Measurements from ENCODE around the gene ALK.

Gene ALK

DNA sequence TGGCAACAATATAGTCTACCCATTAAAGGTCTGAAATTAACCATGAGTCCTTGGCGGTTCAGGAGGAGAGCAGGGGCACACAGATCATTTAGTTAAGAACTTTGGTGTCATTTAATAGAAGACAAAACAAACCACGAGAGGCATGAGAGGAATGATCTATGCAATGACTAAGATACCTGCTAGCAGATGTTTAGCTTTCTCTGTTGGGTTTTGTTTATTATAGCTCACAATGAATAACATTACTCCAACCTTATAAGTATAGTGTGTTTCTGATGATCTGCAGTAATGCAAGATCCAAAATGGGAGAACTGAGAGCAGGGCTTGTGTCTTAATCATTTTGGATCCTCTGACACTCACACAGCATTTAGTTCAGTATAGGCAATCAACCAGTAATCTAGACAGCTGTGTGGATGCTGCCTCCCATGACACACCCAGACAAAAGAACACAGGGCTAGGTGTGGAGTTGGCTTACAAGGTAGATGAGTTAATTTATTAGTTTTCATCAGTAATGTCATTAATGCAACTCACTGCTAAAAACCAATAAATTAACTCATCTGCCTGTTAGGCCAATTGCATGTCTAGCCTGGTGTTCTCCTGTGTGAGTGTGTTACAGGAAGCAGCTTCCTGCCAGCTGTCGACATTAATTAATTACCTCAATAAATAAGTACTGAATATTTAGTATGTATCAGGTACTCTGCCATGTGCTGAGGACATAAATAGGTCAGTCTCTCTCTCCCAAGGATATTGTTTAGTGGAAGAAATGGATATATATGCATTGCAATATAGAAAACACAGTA, 713.8 kb downstream of the ALK start:
- no peak for DNase-seq

DNA sequence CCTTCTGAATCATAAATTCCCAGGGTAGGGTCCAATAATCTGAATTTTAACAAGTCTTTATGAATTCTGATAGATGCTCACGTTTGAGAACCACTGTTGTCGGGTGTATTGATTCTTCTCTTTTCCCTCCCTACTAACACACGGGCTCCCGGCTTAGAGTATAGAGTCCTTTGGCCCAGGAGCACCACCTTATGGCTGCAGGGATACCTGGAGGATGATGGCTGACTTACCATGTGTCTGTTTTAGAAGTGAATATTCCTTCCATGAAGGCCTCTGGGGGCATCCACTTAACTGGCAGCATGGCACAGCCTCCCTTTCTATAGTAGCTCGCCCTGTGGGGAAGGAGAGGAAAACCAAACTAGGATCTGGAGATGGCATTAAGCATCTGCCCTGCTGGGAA, 714.4 kb downstream of the ALK start:
- no peak for DNase-seq

DNA sequence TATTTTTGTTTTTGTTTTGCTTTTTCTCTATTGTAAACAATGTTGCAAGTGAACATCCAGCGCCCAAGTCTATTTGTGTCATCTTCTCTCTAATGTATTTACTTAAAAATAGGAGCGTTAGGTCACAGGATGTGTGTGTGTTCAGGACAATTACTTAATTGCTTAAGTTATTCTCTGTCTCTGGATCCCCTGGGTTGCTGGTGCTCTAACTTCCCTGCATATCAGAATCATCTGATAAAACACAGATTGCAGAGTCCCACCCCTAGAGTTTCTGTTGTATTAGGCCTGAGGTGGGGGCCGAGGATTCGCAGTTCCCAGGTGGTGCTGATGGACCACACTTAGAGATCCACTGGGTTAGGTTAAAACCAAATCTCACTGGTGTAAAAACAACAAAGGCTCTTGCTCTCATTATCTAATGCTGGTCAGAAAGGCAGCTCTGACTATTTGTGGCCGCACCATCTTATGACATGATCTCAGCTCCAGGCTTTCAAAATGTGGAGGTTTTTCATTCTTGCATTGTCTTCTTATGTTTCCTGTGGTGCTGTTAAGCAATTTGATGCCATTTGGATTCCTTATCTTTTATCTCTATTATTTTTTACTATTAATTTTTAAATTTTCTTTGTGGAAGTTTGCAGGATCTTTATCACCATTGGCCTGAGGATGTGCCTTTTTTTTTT, 718.4 kb downstream of the ALK start:
- no peak for DNase-seq

DNA sequence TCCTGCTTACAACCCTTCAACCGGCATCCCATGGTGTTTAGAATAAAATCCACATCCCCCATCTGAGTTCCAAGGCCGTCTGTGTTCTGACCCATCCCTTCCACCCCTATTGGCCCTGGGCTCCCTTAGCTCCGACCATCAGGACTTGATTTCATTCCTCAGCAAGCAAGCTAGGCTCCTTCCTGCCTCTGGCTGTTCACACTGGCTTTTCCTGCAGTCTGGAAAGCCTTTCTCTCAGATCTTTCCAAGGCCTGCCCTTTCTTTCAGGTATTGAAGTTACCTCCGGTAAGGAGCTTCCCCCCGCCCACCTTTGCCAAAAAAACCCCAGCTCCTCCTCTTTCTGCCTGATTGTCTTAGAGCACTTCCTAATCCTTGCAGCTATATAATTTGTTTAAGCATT, 719.4 kb downstream of the ALK start:
- no peak for DNase-seq

DNA sequence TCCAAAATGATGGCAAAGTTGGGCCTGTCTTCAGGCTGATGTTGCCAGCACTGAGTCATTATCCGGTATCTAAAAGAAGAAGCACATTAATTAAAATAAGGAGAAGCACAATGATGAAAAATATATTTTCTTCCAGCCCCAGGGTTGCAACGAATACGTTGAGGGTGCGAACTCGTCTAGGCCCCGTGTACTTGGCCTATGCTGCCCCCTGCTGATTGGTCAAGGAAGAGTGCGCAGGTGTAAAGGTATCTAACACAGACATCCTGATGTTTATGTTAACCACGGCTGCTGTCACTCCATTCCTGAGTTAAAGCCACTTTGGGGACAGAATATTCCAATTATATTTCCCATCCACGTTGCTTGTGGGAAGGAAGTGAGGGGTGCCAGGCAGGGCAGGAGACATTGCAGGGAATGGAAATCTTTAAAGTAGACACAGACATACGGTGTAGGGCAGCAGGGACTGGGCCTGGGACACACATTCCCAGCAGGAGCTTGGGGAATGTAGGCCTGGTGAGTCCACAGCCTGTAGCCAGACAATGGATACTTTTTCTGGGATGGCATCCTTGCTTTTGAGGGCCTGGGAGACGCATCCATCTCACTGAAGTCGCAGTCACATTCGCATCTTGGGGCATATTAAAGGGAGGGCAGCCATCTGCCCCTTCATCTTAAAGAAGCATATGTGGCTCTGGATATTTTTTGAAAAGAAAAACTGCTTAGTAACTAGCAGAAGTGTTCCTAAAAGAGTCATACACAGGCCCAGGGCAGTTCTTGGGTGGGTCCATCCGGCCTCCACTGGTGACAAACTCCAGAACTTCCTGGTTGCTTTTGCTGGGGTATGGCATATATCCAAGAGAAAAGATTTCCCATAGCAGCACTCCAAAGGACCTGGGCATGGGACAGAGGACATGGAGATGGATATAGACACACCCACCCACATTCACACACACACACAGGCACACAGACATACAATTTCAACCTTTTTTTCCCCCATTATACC, 724.3 kb downstream of the ALK start:
- no peak for DNase-seq

DNA sequence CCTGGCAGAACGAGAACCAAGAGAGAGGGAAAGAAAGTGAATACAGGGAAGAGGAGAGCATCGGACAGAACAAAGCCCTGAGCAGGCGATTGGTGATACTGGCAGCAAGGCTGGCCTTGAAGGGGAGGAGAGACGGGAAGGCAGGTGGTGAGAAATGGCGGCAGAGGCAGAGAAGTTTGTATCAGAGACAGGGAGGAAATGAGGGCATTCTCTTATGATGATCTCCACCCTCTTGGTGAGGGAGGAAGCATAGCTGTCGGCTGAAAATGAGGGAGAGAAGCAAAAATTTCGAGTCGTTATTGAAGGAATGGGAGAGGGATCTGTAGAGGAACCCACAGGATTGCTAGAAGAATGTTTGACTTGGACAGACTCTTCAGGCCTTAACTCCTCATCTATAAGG, 725.6 kb downstream of the ALK start:
- no peak for DNase-seq

DNA sequence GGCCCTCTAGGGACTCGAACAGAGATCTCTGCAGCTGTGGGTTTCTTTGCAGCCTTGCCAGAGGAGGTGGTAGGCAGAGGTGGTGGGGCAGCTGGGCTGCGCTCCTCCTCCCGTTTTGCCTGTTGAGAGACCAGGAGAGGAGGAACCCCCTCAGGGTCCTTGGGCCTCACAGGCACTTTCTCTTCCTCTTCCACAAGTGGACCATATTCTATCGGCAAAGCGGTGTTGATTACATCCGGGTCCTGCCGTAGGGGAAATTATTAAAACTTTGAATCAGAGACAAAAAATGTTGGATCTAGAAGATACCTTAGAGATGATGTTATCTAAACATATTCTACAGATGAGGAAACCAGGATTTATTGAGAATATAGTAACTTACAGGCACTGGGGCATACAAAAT, 727.7 kb downstream of the ALK start:
- no peak for DNase-seq

DNA sequence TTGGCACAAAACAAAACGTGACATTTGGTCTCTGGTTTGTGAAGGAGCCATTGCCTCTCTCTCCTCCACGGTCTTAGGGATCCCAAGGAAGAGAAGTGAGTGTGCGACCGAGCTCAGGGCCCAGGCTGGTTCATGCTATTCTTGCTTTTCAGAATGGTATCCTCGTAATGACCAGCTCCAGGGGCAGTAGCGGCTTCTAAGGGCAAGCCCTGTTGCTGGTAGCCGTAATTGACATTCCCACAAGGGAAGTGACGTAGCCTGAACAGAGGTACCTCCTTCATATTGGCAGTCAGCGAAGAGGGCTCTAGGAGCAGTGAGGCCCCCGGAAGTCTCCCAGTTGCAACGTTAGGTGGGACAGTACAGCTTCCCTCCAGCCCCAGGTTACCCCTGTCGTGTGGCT, 728.3 kb downstream of the ALK start:
- no peak for DNase-seq

DNA sequence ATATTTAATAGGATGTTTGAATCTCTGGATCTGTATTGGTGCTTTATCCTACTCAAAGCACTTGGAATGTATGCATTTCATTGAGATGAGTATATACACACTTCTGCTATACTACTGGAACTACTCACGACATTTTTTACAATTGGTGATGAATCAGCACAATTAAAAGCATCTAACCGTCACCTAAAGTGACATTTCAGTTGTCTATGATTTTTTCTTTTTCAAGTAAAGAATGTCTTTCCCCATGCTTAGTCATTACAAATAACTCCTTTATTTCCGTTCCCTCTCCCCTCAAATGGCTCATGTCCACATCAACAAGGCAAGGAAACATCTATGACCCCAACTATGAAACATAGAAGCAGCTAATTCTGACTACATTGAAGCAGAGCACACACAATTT, 728.9 kb downstream of the ALK start:
- DNase-seq = no peak

DNA sequence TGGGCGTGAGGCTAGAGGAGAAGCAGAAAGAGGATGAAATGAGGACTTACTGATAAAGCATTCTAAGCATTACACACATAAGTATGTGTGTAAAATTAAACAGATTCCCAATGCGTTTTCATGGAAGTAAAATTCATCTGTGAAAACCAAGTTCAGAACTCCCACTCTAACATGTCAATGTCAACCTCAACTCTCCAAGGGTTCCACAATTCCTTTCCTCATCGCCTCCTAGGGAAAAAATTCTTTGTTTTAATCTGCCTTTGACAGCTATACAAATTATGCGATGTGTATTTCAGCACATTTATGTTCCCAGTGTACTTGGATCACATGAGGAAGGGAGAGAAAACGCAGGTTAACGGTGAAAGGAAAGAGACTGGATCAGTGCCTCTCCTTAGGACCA, 729.6 kb downstream of the ALK start:
- DNase-seq = no peak

DNA sequence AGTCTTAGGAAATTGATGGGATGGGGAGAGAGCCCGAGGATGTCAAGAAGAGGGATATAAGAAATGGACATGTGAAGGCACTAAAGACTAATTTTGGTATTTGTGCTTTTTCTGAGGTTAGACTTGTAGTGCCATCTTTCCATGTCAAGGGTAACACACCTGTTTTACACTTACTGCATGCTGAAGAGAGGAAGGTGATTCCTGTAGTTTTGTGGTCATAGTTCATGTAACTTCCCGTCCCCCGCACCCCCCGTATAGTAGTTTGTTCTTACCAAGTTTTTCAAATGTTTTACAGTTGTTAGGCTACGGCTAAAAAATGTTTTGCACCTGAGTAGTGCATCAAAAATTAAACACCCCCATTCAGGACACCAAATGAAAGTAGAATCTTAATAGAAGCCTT, 732.3 kb downstream of the ALK start:
- DNase-seq = no peak

DNA sequence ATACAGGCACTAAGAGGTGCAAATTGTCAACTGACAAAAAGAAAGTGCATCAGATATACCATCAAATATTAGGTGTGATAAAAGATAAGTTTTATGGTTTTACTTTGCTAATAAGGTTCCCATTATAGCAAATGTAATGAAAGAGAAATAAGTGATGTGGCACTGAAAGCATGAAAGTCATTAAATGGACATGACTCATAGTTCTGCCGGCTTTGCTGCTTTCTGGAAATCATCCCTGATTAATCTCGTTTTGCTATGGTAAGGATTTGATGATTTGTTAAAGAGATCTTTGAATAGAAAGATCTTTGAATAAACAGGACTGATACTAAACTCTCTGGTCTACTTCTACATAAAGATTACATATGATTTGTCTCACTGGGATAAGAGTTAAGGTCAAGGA, 733.5 kb downstream of the ALK start:
- no peak for DNase-seq

DNA sequence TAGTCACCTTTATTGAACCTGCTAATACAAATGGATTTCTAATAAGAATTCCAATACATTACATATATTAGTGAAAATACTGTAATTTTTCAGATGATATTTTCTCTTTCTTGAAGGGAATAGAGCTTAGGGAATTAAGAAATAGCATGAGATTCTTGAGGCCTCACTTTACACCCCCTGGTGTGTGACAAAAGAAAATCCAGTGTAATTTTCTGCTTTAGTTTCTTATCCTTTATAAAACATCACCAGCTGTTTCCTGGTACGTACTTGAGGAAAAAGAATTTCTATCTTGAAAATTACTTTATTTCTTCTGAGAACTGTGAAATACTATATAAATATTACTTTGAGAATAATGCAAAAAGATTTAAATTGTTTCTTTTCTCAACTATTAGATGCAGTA, 734.6 kb downstream of the ALK start:
- DNase-seq = no peak

DNA sequence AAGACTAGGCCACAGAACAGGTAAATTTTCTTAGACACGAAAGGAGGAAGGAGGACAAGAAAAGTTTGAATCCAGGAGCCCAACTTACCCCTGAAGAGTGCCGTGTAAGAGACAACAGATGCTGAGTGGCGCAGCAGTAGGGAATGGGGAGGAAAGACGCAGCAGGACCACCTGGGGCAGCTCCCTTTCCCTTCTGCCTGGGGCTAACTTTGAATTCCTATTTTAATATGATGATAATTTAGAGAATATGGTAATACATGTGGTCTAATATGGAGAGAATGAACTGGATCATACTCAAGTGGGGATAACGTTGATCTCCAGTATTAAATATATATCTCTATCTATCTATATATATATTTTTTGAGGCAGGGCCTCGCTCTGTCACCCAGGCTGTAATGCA, 736.9 kb downstream of the ALK start:
- no peak for DNase-seq

DNA sequence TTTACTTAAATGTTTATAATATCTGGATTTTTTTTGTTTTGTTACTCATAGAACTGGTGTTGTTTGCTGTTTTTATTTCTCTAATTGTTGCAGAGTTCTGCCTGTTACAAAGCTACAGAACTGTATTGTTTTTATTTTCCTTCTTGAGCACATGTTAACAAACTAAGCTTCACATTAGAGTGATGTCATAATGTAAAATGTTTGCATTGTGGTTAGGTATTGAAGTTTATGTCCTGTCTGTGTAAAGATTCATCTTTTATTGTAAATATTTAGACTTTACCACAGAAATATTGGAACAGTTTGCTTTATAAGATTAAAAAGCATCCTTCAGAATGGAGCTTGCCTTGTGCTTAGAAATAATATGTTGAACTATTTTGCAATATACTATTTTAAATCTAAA, 738.5 kb downstream of the ALK start:
- DNase-seq = no peak

DNA sequence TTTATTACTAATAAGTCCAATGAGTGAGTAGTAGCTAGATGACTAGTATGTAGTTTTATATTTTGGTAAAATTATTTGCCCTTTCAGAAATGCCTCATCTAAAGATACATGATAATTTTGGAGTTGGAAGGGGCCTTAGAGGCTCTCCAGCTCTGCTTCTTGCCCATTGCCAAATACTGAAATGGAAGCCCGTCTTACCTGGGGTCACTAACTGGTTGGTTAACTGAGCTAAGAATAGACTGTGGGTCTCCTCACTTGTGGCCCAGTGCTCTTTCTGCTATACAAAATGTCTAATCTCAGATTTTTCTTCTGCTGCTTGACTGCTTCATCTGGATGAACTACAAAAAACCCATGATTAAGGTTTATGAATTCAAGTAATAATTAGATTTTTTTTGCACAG, 739.1 kb downstream of the ALK start:
- DNase-seq = no peak

DNA sequence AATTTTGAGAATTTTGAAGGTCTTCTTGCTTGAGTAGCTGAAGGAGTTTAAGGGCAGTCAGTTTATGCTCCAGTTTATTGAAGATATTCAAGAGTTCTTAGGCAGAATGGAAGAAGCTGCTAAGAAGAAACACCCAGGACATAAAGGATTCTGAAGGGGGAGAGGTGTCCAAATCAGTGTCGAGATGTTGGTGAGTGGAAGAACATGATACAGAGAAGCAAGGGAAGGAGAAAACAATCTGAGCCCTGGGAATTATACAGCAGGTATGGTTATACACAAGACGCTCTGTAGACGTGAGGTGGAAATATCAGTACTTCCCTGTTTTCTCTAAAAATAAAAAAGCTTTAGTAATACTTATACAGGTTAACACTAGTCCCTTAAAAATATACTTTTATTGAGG, 746.0 kb downstream of the ALK start:
- no peak for DNase-seq

DNA sequence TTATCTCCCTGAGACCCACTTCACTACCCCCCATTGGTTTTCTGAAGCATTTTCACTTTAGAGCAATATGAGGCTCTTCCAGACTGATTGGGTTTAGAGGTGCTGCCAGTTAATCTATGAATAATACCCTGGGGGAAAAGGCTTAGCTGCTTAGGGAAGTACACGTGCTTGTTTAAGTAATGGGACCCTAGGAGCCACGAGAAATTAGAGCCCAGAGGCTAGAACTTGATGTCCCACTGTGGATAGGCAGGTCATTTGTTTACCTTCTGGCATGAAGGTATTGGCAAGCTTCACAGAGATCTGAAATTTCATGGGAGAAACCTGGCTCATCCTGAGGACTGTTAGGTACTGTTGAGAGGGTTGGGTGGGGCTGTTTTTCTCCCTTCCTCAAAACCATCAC, 746.4 kb downstream of the ALK start:
- no peak for DNase-seq

DNA sequence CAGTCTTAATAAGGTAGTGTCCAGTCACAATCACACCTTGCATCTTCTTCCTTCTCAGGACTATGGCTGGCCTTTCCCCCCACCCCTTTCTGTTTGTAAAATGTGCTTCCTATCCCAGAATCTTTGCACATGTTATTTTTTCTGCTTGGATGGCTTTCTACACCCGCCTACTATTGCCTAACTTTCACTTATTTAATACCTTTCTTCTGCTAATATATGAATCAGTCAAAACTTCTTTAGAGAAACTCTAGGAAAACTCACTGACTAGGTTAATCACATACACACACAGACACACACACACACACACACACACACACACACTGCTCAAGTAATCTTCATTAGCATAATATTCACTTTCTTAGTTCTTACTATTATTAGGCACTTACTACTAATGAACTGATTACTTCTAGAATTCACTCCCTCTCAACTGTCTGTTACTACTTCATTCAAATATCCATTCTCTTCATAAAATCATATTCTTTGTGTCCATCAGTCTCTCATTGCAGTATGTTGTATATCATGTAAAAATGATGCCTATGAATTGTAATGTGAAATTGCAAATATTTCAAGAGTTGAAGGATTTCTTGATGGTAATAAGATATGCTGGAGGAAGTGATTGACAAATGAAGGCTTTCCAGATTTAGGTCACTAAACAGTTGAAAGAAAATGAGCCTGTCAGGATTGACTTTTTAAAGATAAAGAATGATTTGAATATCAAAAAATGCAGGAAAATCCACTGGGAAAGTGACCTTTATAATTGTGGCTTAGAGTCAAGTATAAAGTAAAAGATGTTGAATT, 754.9 kb downstream of the ALK start:
- no peak for DNase-seq

DNA sequence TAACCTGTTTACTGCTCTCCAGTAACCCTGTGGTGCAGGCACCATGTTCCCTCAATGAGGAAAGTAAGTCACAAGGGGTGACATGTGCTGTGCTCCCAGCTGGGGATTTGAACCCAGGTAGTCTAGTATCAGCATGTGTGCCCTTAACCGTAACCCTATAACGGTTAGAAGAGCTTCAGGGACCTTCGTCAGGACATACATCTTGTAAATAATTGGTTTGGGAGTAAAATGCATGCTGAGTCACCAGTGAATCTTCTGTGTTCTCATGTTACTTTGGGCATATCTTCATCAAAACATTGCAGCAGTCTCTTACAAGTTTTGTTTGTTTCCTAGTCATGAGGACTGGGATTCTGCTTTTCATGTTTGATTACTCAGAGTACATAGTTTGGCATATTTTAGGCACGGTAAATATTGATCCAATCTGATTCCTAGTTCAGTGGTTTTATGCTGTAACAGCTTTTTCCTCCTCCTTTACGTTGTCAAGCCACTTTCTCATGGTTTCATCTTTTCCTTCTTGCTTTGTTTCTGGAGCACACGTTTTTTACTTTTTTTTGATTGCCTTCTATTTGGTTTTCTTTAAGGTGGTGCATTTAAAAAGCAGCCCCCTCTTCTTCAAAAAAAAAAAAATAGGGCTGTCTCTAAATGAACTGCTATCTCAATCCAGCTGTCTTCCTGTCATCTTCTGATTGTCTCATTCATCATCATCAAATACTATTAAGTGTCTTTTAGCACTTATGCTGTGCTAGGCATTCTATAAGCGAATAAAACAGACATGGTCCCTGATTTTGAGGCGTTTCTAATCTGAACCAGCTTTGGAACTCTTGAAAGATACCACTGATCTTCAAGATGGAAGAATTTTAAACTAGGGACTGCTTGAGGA, 755.8 kb downstream of the ALK start:
- no peak for DNase-seq

DNA sequence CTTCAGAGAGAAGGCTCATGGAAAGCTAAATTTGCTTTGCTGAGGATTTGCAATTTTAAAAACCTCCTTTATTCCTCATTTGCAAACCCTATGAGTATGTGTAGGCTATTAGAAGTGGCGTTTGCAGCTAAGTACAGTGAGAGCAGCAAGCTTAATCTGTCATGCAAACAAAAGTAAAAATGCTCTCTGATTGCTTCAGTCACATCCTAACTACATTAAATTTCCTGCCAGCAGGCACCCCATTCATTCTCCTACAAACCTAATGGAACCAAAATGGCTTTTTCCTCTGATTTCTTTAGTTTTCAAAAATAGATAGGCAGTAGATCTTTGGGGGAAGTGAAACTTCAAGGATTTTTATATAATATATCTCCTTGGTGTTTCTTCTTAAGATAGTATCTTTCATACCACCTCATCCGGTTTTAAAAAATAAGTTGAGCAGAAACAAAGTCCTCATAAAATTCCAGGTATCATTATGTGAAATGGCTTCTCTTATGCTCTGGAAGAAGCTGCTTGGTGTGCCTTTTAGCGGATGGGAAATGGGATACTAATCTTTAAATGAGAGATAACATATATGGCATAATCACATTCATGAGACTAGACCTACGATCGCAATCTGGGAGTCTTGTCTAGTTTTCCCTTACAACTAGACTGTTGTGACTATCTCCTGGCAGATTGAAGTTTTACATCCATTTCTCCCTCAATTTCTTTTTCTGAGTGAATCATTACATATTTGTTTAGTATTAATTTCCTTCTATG, 757.1 kb downstream of the ALK start:
- no peak for DNase-seq
